HFFc6 (cell line): Measurements from ENCODE around the gene OPCML. TPM values are rescaled to one million over a fixed set of nuclear protein-coding genes. Genes with fewer than 3 reads are reported as not detected.

Experiments
- DNase-seq: peaks from one replicate; pipeline ENCODE4 v3.0.0-alpha.2; 2018
- H3K27ac Mint-ChIP-seq: 2 replicates; pipeline ENCODE4 v1.8.0; 2020; ENCODE audit warnings: mild to moderate bottlenecking, mixed read lengths
- H3K27me3 Mint-ChIP-seq: 2 replicates; pipeline ENCODE4 v1.8.0; 2021; ENCODE audit warnings: mild to moderate bottlenecking, moderate library complexity, mixed read lengths; ENCODE audit not compliant: insufficient read depth
- H3K36me3 Mint-ChIP-seq: 2 replicates; pipeline ENCODE4 v1.8.0; 2021; ENCODE audit warnings: low read depth, mixed read lengths
- H3K4me1 Mint-ChIP-seq: 2 replicates; pipeline ENCODE4 v1.8.0; 2020; ENCODE audit warnings: low read depth, mixed read lengths
- H3K4me3 Mint-ChIP-seq: 2 replicates; pipeline ENCODE4 v1.8.0; 2020; ENCODE audit warnings: mild to moderate bottlenecking, moderate library complexity, mixed read lengths
- H3K9me3 Mint-ChIP-seq: 2 replicates; pipeline ENCODE4 v1.8.0; 2020; ENCODE audit warnings: mild to moderate bottlenecking, mixed read lengths
- total RNA-seq, 6 experiments: library from RNA; stranded (reverse); fragmentation: NEBNext Ultra II Directional; extraction: Animal tissue kit (Norgen Biotek cat#: 25700); gene quantifications; 2 replicates in 1 of 6; 3 replicates in 5 of 6; pipeline ENCODE4 v1.2.3, GENCODE V29; 2021
- TF ChIP-seq, protein P1 (sequence below): fragments of 200-600 bp; sonication (generic); IDR thresholded peaks from 2 replicates; pipeline ENCODE4 v1.5.0; 2021; ENCODE audit warnings: antibody characterized with exemption, mild to moderate bottlenecking

The OPCML gene
- total RNA-seq, 6 experiments from 2014 or later = 0.11 to 1.7 (median 0.33) TPM

DNA sequence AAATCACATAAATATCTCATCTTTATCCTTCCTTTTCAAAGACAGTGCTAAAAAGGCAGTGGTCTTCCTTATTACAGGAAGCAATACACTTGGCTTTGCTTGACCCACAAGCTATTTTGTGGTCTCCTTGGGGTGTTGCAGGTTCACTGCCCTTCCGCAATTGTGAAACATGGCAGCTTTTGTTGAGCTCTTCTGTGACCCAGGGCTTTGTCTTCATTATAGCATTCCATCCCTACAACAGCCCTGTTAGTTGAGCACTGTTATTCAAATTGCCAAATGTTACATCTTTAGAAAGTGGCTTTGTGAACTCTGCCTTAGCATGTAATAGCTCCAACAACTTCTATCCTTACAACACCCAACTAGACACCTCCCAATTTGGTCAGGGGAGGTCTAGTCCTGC lies 107.1 kb downstream of the OPCML start:
- TF ChIP-seq, protein P1, sequence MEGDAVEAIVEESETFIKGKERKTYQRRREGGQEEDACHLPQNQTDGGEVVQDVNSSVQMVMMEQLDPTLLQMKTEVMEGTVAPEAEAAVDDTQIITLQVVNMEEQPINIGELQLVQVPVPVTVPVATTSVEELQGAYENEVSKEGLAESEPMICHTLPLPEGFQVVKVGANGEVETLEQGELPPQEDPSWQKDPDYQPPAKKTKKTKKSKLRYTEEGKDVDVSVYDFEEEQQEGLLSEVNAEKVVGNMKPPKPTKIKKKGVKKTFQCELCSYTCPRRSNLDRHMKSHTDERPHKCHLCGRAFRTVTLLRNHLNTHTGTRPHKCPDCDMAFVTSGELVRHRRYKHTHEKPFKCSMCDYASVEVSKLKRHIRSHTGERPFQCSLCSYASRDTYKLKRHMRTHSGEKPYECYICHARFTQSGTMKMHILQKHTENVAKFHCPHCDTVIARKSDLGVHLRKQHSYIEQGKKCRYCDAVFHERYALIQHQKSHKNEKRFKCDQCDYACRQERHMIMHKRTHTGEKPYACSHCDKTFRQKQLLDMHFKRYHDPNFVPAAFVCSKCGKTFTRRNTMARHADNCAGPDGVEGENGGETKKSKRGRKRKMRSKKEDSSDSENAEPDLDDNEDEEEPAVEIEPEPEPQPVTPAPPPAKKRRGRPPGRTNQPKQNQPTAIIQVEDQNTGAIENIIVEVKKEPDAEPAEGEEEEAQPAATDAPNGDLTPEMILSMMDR = no peak
- Mint-ChIP-seq H3K4me3 (no peak overlapping the region), H3K36me3 (no peaks in the 10 kb centered on the region), H3K4me1 (no peaks in the 10 kb centered on the region), H3K27me3 (no peaks in the 10 kb centered on the region; the same call in 1 of the 2 replicates), H3K9me3 (peaks cover 40% of the 10 kb centered on the region), H3K27ac (no peak overlapping the region)
- DNase-seq = no peak

DNA sequence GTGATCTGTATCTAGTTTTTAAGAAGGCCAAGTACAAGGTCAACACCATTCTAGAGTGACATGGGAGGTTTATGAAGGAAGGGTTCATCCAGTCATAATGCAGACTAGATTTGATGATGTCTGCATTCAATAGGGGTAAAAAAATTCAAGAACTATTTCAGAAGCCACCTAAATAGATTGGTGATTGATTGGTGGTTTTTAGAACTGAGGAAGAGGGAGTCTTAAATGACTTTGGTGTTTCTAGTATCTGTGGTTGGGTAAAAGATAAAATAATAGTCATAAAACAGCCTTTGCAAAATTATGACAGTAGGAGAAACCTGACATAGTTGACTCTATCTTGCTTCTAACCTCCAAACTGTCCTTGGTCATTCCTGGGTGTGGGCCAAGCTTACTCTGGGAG lies 114.1 kb downstream of the OPCML start:
- no peak overlapping the region for H3K27ac Mint-ChIP-seq
- TF ChIP-seq, protein P1 = no peak
- peaks cover 3% of the 10 kb centered on the region; the same call in 1 of the 2 replicates for H3K27me3 Mint-ChIP-seq
- H3K4me1 Mint-ChIP-seq = no peaks in the 10 kb centered on the region
- H3K9me3 Mint-ChIP-seq = peaks cover 48% of the 10 kb centered on the region
- H3K36me3 Mint-ChIP-seq = peaks cover 7% of the 10 kb centered on the region; the same call in 1 of the 2 replicates
- DNase-seq = no peak
- H3K4me3 Mint-ChIP-seq = no peak overlapping the region

DNA sequence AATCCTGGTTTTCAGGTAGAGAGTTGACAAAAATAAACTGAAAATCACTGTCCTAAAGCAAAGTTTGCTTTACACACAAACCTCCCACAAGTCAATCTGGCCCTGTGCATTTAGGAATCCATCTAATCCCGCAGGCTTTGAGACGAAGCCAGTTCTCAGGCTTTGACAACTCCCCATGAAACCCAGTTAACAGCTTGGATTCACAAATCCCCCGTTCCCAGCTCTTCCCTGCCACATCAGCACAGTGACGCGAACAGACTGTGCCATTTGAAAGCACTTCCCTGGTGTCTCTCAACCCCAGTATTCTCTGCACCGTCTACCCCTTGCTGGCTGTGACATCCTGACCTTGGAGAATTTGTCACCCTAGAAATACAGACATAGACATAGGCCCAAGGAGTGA lies 117.8 kb downstream of the OPCML start:
- H3K4me3 Mint-ChIP-seq = no peak overlapping the region
- DNase-seq = no peak
- H3K9me3 Mint-ChIP-seq = peaks cover 64% of the 10 kb centered on the region
- peaks cover 6% of the 10 kb centered on the region for H3K27me3 Mint-ChIP-seq
- H3K27ac Mint-ChIP-seq = no peak overlapping the region
- peaks cover 8% of the 10 kb centered on the region for H3K36me3 Mint-ChIP-seq
- TF ChIP-seq, protein P1 = no peak
- no peaks in the 10 kb centered on the region for H3K4me1 Mint-ChIP-seq

DNA sequence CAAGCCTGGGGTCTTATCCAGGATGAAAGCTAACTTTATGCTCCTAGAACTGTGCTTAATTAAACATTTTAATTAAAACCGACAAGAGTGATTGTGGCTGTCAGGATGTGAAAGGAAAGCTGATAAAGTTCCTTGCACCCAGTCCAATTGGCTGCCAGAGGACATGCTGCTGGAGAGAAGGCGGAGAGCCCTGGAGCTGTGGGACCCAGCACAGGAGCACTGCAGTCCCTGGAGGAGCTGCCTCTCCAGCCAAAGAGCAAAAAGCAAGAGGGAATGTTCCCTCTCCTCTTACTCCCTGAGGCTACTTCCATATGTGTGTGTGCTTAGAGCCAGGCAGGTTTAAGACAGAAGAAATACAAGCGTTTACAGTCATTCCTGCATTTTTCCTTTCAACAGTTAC lies 118.6 kb downstream of the OPCML start:
- Mint-ChIP-seq H3K4me3 (no peak overlapping the region), H3K9me3 (peaks cover 73% of the 10 kb centered on the region), H3K27ac (no peak overlapping the region), H3K27me3 (peaks cover 6% of the 10 kb centered on the region), H3K36me3 (peaks cover 11% of the 10 kb centered on the region), H3K4me1 (no peaks in the 10 kb centered on the region)
- TF ChIP-seq, protein P1 = no peak
- DNase-seq = no peak

DNA sequence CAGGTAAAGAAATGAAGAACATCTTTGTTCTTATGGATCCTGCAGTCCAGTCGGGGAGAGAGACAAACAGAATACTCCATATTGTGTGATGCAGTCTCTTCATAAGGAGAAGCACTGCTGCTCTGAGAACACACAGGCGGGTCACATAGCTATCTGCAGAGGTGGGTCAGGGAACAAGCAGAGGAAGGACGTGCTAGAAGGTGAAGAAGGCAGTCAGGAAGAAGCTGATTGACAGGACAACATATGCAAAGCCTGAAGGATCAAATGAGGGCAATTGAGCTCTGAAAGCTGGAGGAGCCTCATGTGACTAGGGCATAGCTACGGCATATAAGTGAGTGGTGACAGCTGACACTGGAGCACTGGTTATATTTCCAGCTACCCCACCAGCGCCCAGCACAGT lies 122.5 kb downstream of the OPCML start:
- no peak overlapping the region for H3K27ac Mint-ChIP-seq
- DNase-seq = no peak
- peaks cover 16% of the 10 kb centered on the region for H3K36me3 Mint-ChIP-seq
- TF ChIP-seq, protein P1 = no peak
- peaks cover 77% of the 10 kb centered on the region for H3K9me3 Mint-ChIP-seq
- no peak overlapping the region for H3K4me3 Mint-ChIP-seq
- peaks cover 4% of the 10 kb centered on the region for H3K27me3 Mint-ChIP-seq
- H3K4me1 Mint-ChIP-seq = no peaks in the 10 kb centered on the region

DNA sequence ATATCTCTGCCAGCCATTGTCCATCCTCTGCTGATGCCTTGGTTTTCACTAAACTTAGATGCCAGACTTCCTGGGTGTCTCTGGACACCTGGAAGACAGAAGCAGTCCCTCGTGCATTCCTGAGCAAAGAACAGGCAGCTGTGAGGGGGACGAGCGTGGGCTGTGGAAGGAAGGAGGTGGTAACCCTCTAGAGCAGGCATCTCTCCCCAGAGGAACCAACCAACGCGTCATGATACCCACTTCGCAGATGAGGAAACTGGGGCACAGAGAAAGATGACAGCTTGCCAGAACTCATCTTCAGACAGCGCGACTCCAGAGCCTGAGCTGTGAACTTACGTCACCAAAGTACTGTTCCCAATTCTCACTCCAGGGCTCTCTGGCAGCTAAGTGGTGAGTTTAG lies 123.4 kb downstream of the OPCML start:
- Mint-ChIP-seq H3K36me3 (peaks cover 11% of the 10 kb centered on the region), H3K4me3 (no peak overlapping the region), H3K27ac (no peak overlapping the region), H3K9me3 (peaks cover 78% of the 10 kb centered on the region), H3K4me1 (no peaks in the 10 kb centered on the region), H3K27me3 (peaks cover 3% of the 10 kb centered on the region; the same call in 1 of the 2 replicates)
- TF ChIP-seq, protein P1 = no peak
- DNase-seq = no peak
